Hepatocyte (in vitro differentiated cells): ENCODE data around the gene HOXC11. TPM values are rescaled to one million over a fixed set of nuclear protein-coding genes. Genes with fewer than 3 reads are reported as not detected.
A peak's percentile ranks its signal among the peaks of the same experiment; 100 is the strongest.

Source experiments
- DNase-seq: peaks from one replicate; pipeline ENCODE4 v3.0.0-alpha.2; 2016; ENCODE audit warnings: low spot score
- H2AFZ ChIP-seq: fragments of 200-600 bp; sonication (generic); 2 replicates; pipeline ENCODE4 v1.6.0; 2016; ENCODE audit warnings: antibody characterized with exemption, mild to moderate bottlenecking
- H3K27ac ChIP-seq: fragments of 200-600 bp; sonication (generic); 2 replicates; pipeline ENCODE4 v1.5.1; 2016; ENCODE audit warnings: mild to moderate bottlenecking
- H3K27me3 ChIP-seq: fragments of 200-600 bp; sonication (generic); 2 replicates; pipeline ENCODE4 v1.6.1; 2016
- H3K36me3 ChIP-seq: fragments of 200-600 bp; sonication (generic); replicated peaks from 2 replicates; pipeline ENCODE4 v1.5.1; 2016; ENCODE audit warnings: low read depth; ENCODE audit not compliant: insufficient read depth
- H3K4me1 ChIP-seq: fragments of 200-600 bp; sonication (generic); 2 replicates; pipeline ENCODE4 v1.5.1; 2016; ENCODE audit warnings: mild to moderate bottlenecking, moderate library complexity; ENCODE audit not compliant: insufficient read depth
- H3K4me2 ChIP-seq: fragments of 200-600 bp; sonication (generic); 2 replicates; pipeline ENCODE4 v1.6.0; 2016
- H3K4me3 ChIP-seq: fragments of 200-600 bp; sonication (generic); 2 replicates; pipeline ENCODE4 v1.5.1; 2016; ENCODE audit warnings: mild to moderate bottlenecking
- H3K79me2 ChIP-seq: fragments of 200-600 bp; sonication (generic); 2 replicates; pipeline ENCODE4 v1.6.0; 2017; ENCODE audit warnings: mild to moderate bottlenecking
- H3K9me2 ChIP-seq: fragments of 200-600 bp; sonication (generic); replicated peaks from 2 replicates; pipeline ENCODE4 v1.6.0; 2017; ENCODE audit warnings: mild to moderate bottlenecking; ENCODE audit not compliant: insufficient read depth
- H3K9me3 ChIP-seq: fragments of 200-600 bp; sonication (generic); 2 replicates; pipeline ENCODE4 v1.5.1; 2016; ENCODE audit warnings: low read depth, mild to moderate bottlenecking
- H4K20me1 ChIP-seq: fragments of 200-600 bp; sonication (generic); 2 replicates; pipeline ENCODE4 v1.6.0; 2016; ENCODE audit warnings: mild to moderate bottlenecking; ENCODE audit not compliant: insufficient read depth, poor library complexity, severe bottlenecking
- CTCF ChIP-seq: fragments of 200-600 bp; sonication (generic); IDR thresholded peaks from 2 replicates; pipeline ENCODE4 v1.5.1; 2016; ENCODE audit warnings: antibody characterized with exemption, mild to moderate bottlenecking; ENCODE audit not compliant: poor library complexity
- EZH2 ChIP-seq: fragments of 200-600 bp; sonication (generic); IDR thresholded peaks from 2 replicates; pipeline ENCODE4 v1.6.1; 2016; ENCODE audit warnings: antibody characterized with exemption, mild to moderate bottlenecking, borderline replicate concordance
- EZH2phosphoT487 ChIP-seq: fragments of 200-600 bp; sonication (generic); IDR thresholded peaks from one replicate; pipeline ENCODE4 v1.6.1; 2018; ENCODE audit warnings: antibody characterized with exemption, mild to moderate bottlenecking, low read depth, moderate library complexity; ENCODE audit not compliant: unreplicated experiment, severe bottlenecking
- WGBS: methylation state at CpG from one replicate; pipeline ENCODE4 v1.1.6; 2016; ENCODE audit warnings: low lambda C conversion rate; ENCODE audit errors: missing lambda C conversion rate; 5-methylcytosine and 5-hydroxymethylcytosine counted together
- polyA plus RNA-seq: library from polyadenylated mRNA; unstranded; fragments of >200 nt; fragmentation: Nextera tagmentation; extraction: Ambion mirVana; gene quantifications from 2 replicates; pipeline ENCODE4 v1.2.1, GENCODE V29; 2016
- total RNA-seq: library from RNA; depleted of rRNA; stranded (reverse); fragments of >200 nt; gene quantifications from 2 replicates; pipeline ENCODE4 v1.2.3, GENCODE V29; 2014

Gene HOXC11
- total and polyA plus RNA-seq, 2 experiments from 2014 or later: 0.63 to 1.3 TPM

- Histone ChIP-seq H2AFZ (no peak overlapping the region), H3K27me3 (peaks cover 99% of the 10 kb centered on the region), H3K9me3 (no peaks in the 10 kb centered on the region), H3K36me3 (no peaks in the 10 kb centered on the region), H3K79me2 (no peaks in the 10 kb centered on the region), H3K4me3 (no peak overlapping the region), H3K4me2 (no peak overlapping the region), H3K9me2 (no peaks in the 10 kb centered on the region), H4K20me1 (no peaks in the 10 kb centered on the region), H3K4me1 (no peaks in the 10 kb centered on the region), H3K27ac (no peak overlapping the region)
- WGBS: 48% methylated on average over 4 of the region's 4 CpGs
- DNase-seq: no peak
- TF ChIP-seq EZH2: no peak
- TF ChIP-seq EZH2phosphoT487: no peak
- no peak for TF ChIP-seq CTCF
These were observed 28.7 kb upstream of the HOXC11 start for GRCh38 chr12:53944209-53944608.

DNA sequence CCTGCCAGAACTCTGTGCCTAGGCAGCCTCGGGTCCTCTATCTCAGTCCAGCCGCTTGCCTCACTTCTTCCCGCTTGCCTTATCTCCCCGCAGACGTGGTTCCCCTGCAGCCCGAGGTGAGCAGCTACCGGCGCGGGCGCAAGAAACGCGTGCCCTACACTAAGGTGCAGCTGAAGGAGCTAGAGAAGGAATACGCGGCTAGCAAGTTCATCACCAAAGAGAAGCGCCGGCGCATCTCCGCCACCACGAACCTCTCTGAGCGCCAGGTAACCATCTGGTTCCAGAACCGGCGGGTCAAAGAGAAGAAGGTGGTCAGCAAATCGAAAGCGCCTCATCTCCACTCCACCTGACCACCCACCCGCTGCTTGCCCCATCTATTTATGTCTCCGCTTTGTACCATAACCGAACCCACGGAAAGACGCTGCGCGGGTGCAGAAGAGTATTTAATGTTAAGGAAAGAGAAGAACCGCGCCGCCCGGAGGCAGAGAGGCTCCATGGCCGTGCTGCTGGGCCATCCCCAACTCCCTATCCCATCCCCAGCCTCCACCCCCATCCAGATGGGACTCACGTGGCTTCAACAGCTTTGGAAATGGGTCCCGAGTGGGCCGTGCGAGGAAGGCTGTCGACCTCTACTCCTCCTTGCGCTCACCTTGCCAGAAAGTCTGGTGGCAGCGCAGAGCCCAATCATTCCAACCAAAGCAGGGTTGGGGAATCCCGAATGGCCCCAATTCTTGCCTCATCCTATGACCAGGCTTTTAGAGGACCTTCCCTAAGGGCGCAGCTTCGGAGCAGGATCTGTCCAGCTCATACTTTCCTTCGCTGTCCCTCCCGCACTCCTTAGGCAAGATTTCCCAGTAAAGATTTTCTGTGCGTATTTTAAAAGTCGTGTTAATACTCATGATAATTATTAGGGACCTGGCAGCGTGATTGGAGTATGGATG, 27.7 kb upstream of the HOXC11 start:
- Histone ChIP-seq H4K20me1 (no peaks in the 10 kb centered on the region), H3K79me2 (no peaks in the 10 kb centered on the region), H3K4me2 (no peak overlapping the region), H3K4me3 (no peak overlapping the region), H3K27ac (no peak overlapping the region), H3K9me3 (no peaks in the 10 kb centered on the region), H3K9me2 (no peaks in the 10 kb centered on the region), H3K4me1 (no peaks in the 10 kb centered on the region), H3K27me3 (peaks cover 99% of the 10 kb centered on the region), H3K36me3 (no peaks in the 10 kb centered on the region), H2AFZ (no peak overlapping the region)
- 20% methylated on average over 51 of the region's 51 CpGs for WGBS
- no peak for DNase-seq
- TF ChIP-seq CTCF: no peak
- peak; percentile 76 for TF ChIP-seq EZH2

- no peak for DNase-seq
- Histone ChIP-seq H3K36me3 (no peaks in the 10 kb centered on the region), H2AFZ (no peak overlapping the region), H3K27me3 (peaks cover 100% of the 10 kb centered on the region), H3K9me2 (no peaks in the 10 kb centered on the region), H4K20me1 (no peaks in the 10 kb centered on the region), H3K27ac (no peak overlapping the region), H3K9me3 (no peaks in the 10 kb centered on the region), H3K4me1 (no peaks in the 10 kb centered on the region), H3K4me3 (no peak overlapping the region), H3K79me2 (no peaks in the 10 kb centered on the region), H3K4me2 (no peak overlapping the region)
- TF ChIP-seq CTCF (no peak), EZH2phosphoT487 (no peak), EZH2 (no peak)
These were observed 25.2 kb upstream of the HOXC11 start for GRCh38 chr12:53947743-53948142.
